Mesendoderm (in vitro differentiated cells): ENCODE results near the gene NAPG.
A peak's percentile ranks its signal among the peaks of the same experiment; 100 is the strongest.

Experiments used
- DNase-seq: peaks from one replicate; pipeline ENCODE4 v3.0.0; 2013
- H2AK5ac ChIP-seq: 2 replicates; pipeline ENCODE4 v1.6.1; 2013; ENCODE audit warnings: low read length, inconsistent platforms
- H2BK120ac ChIP-seq: 2 replicates; pipeline ENCODE4 v1.6.1; 2013; ENCODE audit warnings: low read depth, mild to moderate bottlenecking, low read length, moderate library complexity, mixed read lengths
- H2BK15ac ChIP-seq: replicated peaks from 2 replicates; pipeline ENCODE4 v1.6.1; 2013; ENCODE audit warnings: low read depth, mild to moderate bottlenecking, moderate library complexity
- H2BK5ac ChIP-seq: 2 replicates; pipeline ENCODE4 v1.6.1; 2013; ENCODE audit warnings: low read length, inconsistent platforms
- H3K18ac ChIP-seq: 2 replicates; pipeline ENCODE4 v1.6.1; 2013; ENCODE audit warnings: mild to moderate bottlenecking, low read length, mixed read lengths
- H3K23ac ChIP-seq: one replicate; pipeline ENCODE4 v1.6.1; 2013; ENCODE audit warnings: low read length
- H3K27ac ChIP-seq: 2 replicates; pipeline ENCODE4 v1.5.1; 2013; ENCODE audit warnings: low read depth, mild to moderate bottlenecking, inconsistent platforms, low read length, moderate library complexity
- H3K27me3 ChIP-seq: 2 replicates; pipeline ENCODE4 v1.6.1; 2013; ENCODE audit warnings: low read length, control low read depth, mild to moderate bottlenecking, inconsistent platforms; ENCODE audit not compliant: insufficient read depth, poor library complexity
- H3K36me3 ChIP-seq: 2 replicates; pipeline ENCODE4 v1.6.1; 2013; ENCODE audit warnings: low read length, inconsistent platforms; ENCODE audit not compliant: control insufficient read depth, insufficient read depth
- H3K4ac ChIP-seq: one replicate; pipeline ENCODE4 v1.6.1; 2013; ENCODE audit warnings: low read depth, mild to moderate bottlenecking, low read length, moderate library complexity
- H3K4me1 ChIP-seq: 2 replicates; pipeline ENCODE4 v1.6.1; 2013; ENCODE audit warnings: low read depth, low read length, inconsistent platforms; ENCODE audit not compliant: control insufficient read depth
- H3K4me2 ChIP-seq: 2 replicates; pipeline ENCODE4 v1.6.1; 2013; ENCODE audit warnings: low read length
- H3K4me3 ChIP-seq: 2 replicates; pipeline ENCODE4 v1.5.1; 2013; ENCODE audit warnings: mild to moderate bottlenecking, low read length
- H3K56ac ChIP-seq: one replicate; pipeline ENCODE4 v1.6.1; 2013; ENCODE audit warnings: low read length
- H3K79me1 ChIP-seq: 2 replicates; pipeline ENCODE4 v1.6.1; 2013; ENCODE audit warnings: low read length, inconsistent platforms
- H3K79me2 ChIP-seq: 2 replicates; pipeline ENCODE4 v1.6.1; 2013; ENCODE audit warnings: mild to moderate bottlenecking, low read length; ENCODE audit not compliant: control insufficient read depth, insufficient read depth
- H3K9ac ChIP-seq: 2 replicates; pipeline ENCODE4 v1.6.1; 2013; ENCODE audit warnings: low read length, inconsistent platforms
- H4K5ac ChIP-seq: one replicate; pipeline ENCODE4 v1.6.1; 2013; ENCODE audit warnings: low read length
- H4K8ac ChIP-seq: one replicate; pipeline ENCODE4 v1.6.1; 2013; ENCODE audit warnings: low read depth, mild to moderate bottlenecking, control low read depth, low read length, moderate library complexity
- WGBS: extraction: QIAGEN DNeasy Blood & Tissue Kit; methylation state at CpG from one replicate; pipeline ENCODE4 v1.1.7; 2013; ENCODE audit warnings: low lambda C conversion rate, missing lambda C conversion rate; ENCODE audit not compliant: insufficient coverage; ENCODE audit errors: extremely low coverage; 5-methylcytosine and 5-hydroxymethylcytosine counted together

The NAPG gene

GRCh38 chr18:10528439-10528838 lies 2.6 kb downstream of the NAPG start:
- Histone ChIP-seq H4K5ac (no peak overlapping the region), H3K27me3 (no peaks in the 10 kb centered on the region), H3K4me3 (no peak overlapping the region), H4K8ac (no peak overlapping the region), H2BK15ac (no peak overlapping the region), H2AK5ac (no peak overlapping the region), H3K79me1 (peaks cover 10% of the 10 kb centered on the region), H3K4me1 (peaks cover 7% of the 10 kb centered on the region), H3K23ac (no peak overlapping the region), H3K9ac (no peak overlapping the region), H3K4me2 (no peak overlapping the region), H2BK120ac (no peak overlapping the region), H3K18ac (no peak overlapping the region), H3K36me3 (no peaks in the 10 kb centered on the region), H3K27ac (no peak overlapping the region), H3K56ac (no peak overlapping the region), H3K79me2 (peaks cover 41% of the 10 kb centered on the region), H3K4ac (no peak overlapping the region), H2BK5ac (no peak overlapping the region)
- DNase-seq = peak; percentile 29
- no CpG with 5 or more reads among the region's 3 CpGs for WGBS

- H3K4me1 ChIP-seq = peaks cover 7% of the 10 kb centered on the region
- H2BK5ac ChIP-seq = no peak overlapping the region
- H4K8ac ChIP-seq = no peak overlapping the region
- H3K4ac ChIP-seq = no peak overlapping the region
- no peaks in the 10 kb centered on the region for H3K27me3 ChIP-seq
- H4K5ac ChIP-seq = no peak overlapping the region
- no peak overlapping the region for H3K18ac ChIP-seq
- H3K4me2 ChIP-seq = no peak overlapping the region
- no peak for DNase-seq
- H2AK5ac ChIP-seq = no peak overlapping the region
- no CpG with 5 or more reads among the region's 3 CpGs for WGBS
- H3K23ac ChIP-seq = no peak overlapping the region
- no peaks in the 10 kb centered on the region for H3K36me3 ChIP-seq
- no peak overlapping the region for H3K27ac ChIP-seq
- no peak overlapping the region for H2BK120ac ChIP-seq
- H3K56ac ChIP-seq = no peak overlapping the region
- peaks cover 10% of the 10 kb centered on the region for H3K79me1 ChIP-seq
- H2BK15ac ChIP-seq = no peak overlapping the region
- no peak overlapping the region for H3K4me3 ChIP-seq
- no peak overlapping the region for H3K9ac ChIP-seq
- peaks cover 41% of the 10 kb centered on the region for H3K79me2 ChIP-seq
Measured at GRCh38 chr18:10530002-10530401, 4.2 kb downstream of the NAPG start.

- H2BK15ac ChIP-seq = no peak overlapping the region
- no peak overlapping the region for H3K4me3 ChIP-seq
- H3K18ac ChIP-seq = no peak overlapping the region
- H3K36me3 ChIP-seq = no peaks in the 10 kb centered on the region
- no peak for DNase-seq
- peaks cover 10% of the 10 kb centered on the region for H3K79me1 ChIP-seq
- H3K4me1 ChIP-seq = peaks cover 7% of the 10 kb centered on the region
- H3K56ac ChIP-seq = no peak overlapping the region
- no peak overlapping the region for H4K5ac ChIP-seq
- H3K4ac ChIP-seq = no peak overlapping the region
- H3K23ac ChIP-seq = no peak overlapping the region
- no peak overlapping the region for H2BK5ac ChIP-seq
- H3K9ac ChIP-seq = no peak overlapping the region
- H2BK120ac ChIP-seq = no peak overlapping the region
- H3K27ac ChIP-seq = no peak overlapping the region
- H3K27me3 ChIP-seq = no peaks in the 10 kb centered on the region
- no peak overlapping the region for H2AK5ac ChIP-seq
- H3K4me2 ChIP-seq = no peak overlapping the region
- no peak overlapping the region for H4K8ac ChIP-seq
- no CpG with 5 or more reads among the region's 3 CpGs for WGBS
- H3K79me2 ChIP-seq = peaks cover 41% of the 10 kb centered on the region
Measured at GRCh38 chr18:10530852-10531251, 5.0 kb downstream of the NAPG start.

DNA sequence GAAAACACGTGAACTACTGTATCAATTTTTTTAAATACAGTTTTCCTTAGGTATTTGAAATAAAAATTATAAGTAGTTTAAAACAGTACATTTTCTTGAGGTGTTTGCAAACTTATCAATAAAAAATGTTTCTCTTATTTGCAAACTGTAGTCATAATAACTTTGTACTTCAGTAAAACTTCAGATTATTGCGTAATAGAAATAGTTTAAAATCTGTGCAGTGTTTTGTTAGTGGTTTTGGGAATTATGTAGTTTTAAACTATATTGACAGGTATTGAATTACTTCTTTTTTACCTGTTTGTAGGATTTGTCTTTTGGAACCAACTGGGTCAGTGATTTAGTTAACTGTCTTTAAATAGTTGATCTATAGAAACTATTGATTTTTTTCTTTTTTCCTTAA lies 7.3 kb downstream of the NAPG start:
- Histone ChIP-seq H3K27me3 (no peaks in the 10 kb centered on the region), H3K27ac (no peak overlapping the region), H2AK5ac (no peak overlapping the region), H3K4me3 (no peak overlapping the region), H3K56ac (no peak overlapping the region), H4K5ac (no peak overlapping the region), H2BK120ac (no peak overlapping the region), H3K79me1 (peaks cover 7% of the 10 kb centered on the region), H2BK15ac (no peak overlapping the region), H3K4ac (no peak overlapping the region), H4K8ac (no peak overlapping the region), H3K79me2 (peaks cover 25% of the 10 kb centered on the region), H3K4me1 (peaks cover 5% of the 10 kb centered on the region), H3K9ac (no peak overlapping the region), H3K18ac (no peak overlapping the region), H3K36me3 (no peaks in the 10 kb centered on the region), H3K23ac (no peak overlapping the region), H2BK5ac (no peak overlapping the region), H3K4me2 (no peak overlapping the region)
- DNase-seq = no peak
- 100% methylated on average over 1 of the region's 2 CpGs for WGBS

DNA sequence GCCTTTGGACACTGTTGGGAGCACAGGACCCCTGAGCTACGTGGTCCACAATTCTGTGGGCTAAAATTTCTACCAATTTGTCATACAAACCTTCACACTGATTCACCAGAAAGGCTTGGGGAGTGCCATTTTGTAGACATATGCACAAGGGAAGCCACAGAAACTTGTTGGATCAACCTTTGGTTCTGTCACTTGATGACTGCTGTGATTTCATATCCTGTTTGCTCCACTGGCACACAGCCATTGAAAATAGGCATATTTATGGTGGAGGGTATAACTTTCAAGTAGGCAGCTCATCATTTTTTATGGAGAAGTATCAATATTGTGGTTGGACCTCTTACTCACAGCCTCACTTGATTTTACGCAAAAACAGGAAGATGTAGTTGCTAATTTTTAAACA lies 10.5 kb downstream of the NAPG start:
- Histone ChIP-seq H3K18ac (no peak overlapping the region), H3K79me2 (peaks cover 2% of the 10 kb centered on the region), H3K4me1 (no peaks in the 10 kb centered on the region), H2BK5ac (no peak overlapping the region), H3K27ac (no peak overlapping the region), H3K79me1 (peaks cover 4% of the 10 kb centered on the region), H3K4me3 (no peak overlapping the region), H2BK120ac (no peak overlapping the region), H4K5ac (no peak overlapping the region), H2AK5ac (no peak overlapping the region), H2BK15ac (no peak overlapping the region), H3K23ac (no peak overlapping the region), H3K4me2 (no peak overlapping the region), H3K36me3 (no peaks in the 10 kb centered on the region), H3K27me3 (no peaks in the 10 kb centered on the region), H4K8ac (no peak overlapping the region), H3K9ac (no peak overlapping the region), H3K56ac (no peak overlapping the region), H3K4ac (no peak overlapping the region)
- no peak for DNase-seq
- WGBS = no CpG with 5 or more reads among the region's 2 CpGs

GRCh38 chr18:10537765-10538164 lies 11.9 kb downstream of the NAPG start:
- H3K27me3 ChIP-seq = no peaks in the 10 kb centered on the region
- H3K56ac ChIP-seq = no peak overlapping the region
- H4K5ac ChIP-seq = no peak overlapping the region
- H3K9ac ChIP-seq = no peak overlapping the region
- H3K4me2 ChIP-seq = no peak overlapping the region
- no peak for DNase-seq
- H3K79me2 ChIP-seq = no peaks in the 10 kb centered on the region
- H3K27ac ChIP-seq = no peak overlapping the region
- H2AK5ac ChIP-seq = no peak overlapping the region
- no peak overlapping the region for H2BK120ac ChIP-seq
- peaks cover 3% of the 10 kb centered on the region for H3K79me1 ChIP-seq
- WGBS = 100% methylated on average over 1 of the region's 2 CpGs
- H3K18ac ChIP-seq = no peak overlapping the region
- no peaks in the 10 kb centered on the region for H3K4me1 ChIP-seq
- H4K8ac ChIP-seq = no peak overlapping the region
- no peak overlapping the region for H3K4me3 ChIP-seq
- no peak overlapping the region for H3K23ac ChIP-seq
- H3K4ac ChIP-seq = no peak overlapping the region
- H2BK15ac ChIP-seq = no peak overlapping the region
- H3K36me3 ChIP-seq = no peaks in the 10 kb centered on the region
- H2BK5ac ChIP-seq = no peak overlapping the region
